HG03175 (cell line): ENCODE results near the gene CMTM8.

Experiments used
- ATAC-seq: cut with Tn5 transposase; IDR thresholded peaks from one replicate; pipeline ENCODE4 v1.9.1; 2021; ENCODE audit warnings: mild to moderate bottlenecking, moderate library complexity; ENCODE audit not compliant: unreplicated experiment

CMTM8 gene

GRCh38 chr3:32305361-32305876 lies 66.9 kb downstream of the CMTM8 start:
- ATAC-seq, result no peak

GRCh38 chr3:32306072-32306471 lies 67.6 kb downstream of the CMTM8 start:
- ATAC-seq, result no peak

- no peak for ATAC-seq
Measured at GRCh38 chr3:32307591-32307990, 69.1 kb downstream of the CMTM8 start.

- no peak for ATAC-seq
Measured at GRCh38 chr3:32308378-32308777, 69.9 kb downstream of the CMTM8 start.

GRCh38 chr3:32309654-32310242 lies 71.3 kb downstream of the CMTM8 start:
- ATAC-seq, result no peak

- no peak for ATAC-seq
Measured at GRCh38 chr3:32310336-32310735, 71.9 kb downstream of the CMTM8 start.

- no peak for ATAC-seq
Measured at GRCh38 chr3:32310918-32311839, 72.7 kb downstream of the CMTM8 start.

GRCh38 chr3:32312251-32312650 lies 73.8 kb downstream of the CMTM8 start:
- no peak for ATAC-seq

GRCh38 chr3:32313169-32313568 lies 74.7 kb downstream of the CMTM8 start:
- no peak for ATAC-seq

GRCh38 chr3:32313723-32314473 lies 75.4 kb downstream of the CMTM8 start:
- no peak for ATAC-seq

GRCh38 chr3:32315441-32315840 lies 77.0 kb downstream of the CMTM8 start:
- ATAC-seq, result no peak

- ATAC-seq, result no peak
Measured at GRCh38 chr3:32316319-32316718, 77.8 kb downstream of the CMTM8 start.

- no peak for ATAC-seq
Measured at GRCh38 chr3:32316976-32317375, 78.5 kb downstream of the CMTM8 start.

GRCh38 chr3:32319607-32320006 lies 81.1 kb downstream of the CMTM8 start:
- ATAC-seq, result no peak

GRCh38 chr3:32320080-32320479 lies 81.6 kb downstream of the CMTM8 start:
- no peak for ATAC-seq

GRCh38 chr3:32321095-32321790 lies 82.8 kb downstream of the CMTM8 start:
- ATAC-seq, result no peak

- ATAC-seq, result no peak
Measured at GRCh38 chr3:32322311-32322710, 83.8 kb downstream of the CMTM8 start.

GRCh38 chr3:32323604-32324003 lies 85.1 kb downstream of the CMTM8 start:
- no peak for ATAC-seq

GRCh38 chr3:32325201-32325600 lies 86.7 kb downstream of the CMTM8 start:
- ATAC-seq, result no peak

- ATAC-seq, result no peak
Measured at GRCh38 chr3:32325927-32326326, 87.4 kb downstream of the CMTM8 start.

GRCh38 chr3:32326795-32327194 lies 88.3 kb downstream of the CMTM8 start:
- no peak for ATAC-seq
